Heart left ventricle (tissue), 16 donors: ENCODE measurements around the gene MBD3L4. TPM values are rescaled to one million over a fixed set of nuclear protein-coding genes. Genes with fewer than 3 reads are reported as not detected.
"Not testable (repeated sequence)": the region's sequence is repeated elsewhere in the genome, so short reads cannot be mapped to it uniquely, and the experiment has no call there.

Experiments used
- ATAC-seq, 4 donors: fragments of 200-7000 bp; cut with Tn5 transposase; one replicate each; pipeline ENCODE4 v1.9.1; 2020 to 2022; ENCODE audit warnings: moderate library complexity in 4 of 4, mild to moderate bottlenecking in 3 of 4, moderate number of reproducible peaks in 1 of 4
- DNase-seq, 5 donors: peaks; one replicate each; pipeline ENCODE4 v3.0.0-alpha.2; 2020
- H3K27ac ChIP-seq, 12 donors: fragments of 200-600 bp; sonication (generic) in 4 of 12; one replicate each; pipeline versions ENCODE4 v1.5.0 to v1.8.0; 2016 to 2022; ENCODE audit warnings: mild to moderate bottlenecking in 2 of 12
- H3K27me3 ChIP-seq, 9 donors: fragments of 200-600 bp; sonication (generic) in 2 of 9; one replicate each; pipeline versions ENCODE4 v1.5.1 to v1.8.0; 2016 to 2022; ENCODE audit warnings: mild to moderate bottlenecking in 3 of 9
- H3K36me3 ChIP-seq, 9 donors: fragments of 200-600 bp; sonication (generic) in 2 of 9; one replicate each; pipeline versions ENCODE4 v1.5.0 to v1.8.0; 2018 to 2022; ENCODE audit warnings: mild to moderate bottlenecking in 2 of 9
- H3K4me1 ChIP-seq, 12 donors: fragments of 200-600 bp; sonication (generic) in 4 of 12; one replicate each; pipeline versions ENCODE4 v1.5.0 to v1.8.0; 2016 to 2022; ENCODE audit warnings: mild to moderate bottlenecking in 3 of 12
- H3K4me3 ChIP-seq, 12 donors: fragments of 200-600 bp; sonication (generic) in 4 of 12; one replicate each; pipeline versions ENCODE4 v1.5.0 to v1.8.0; 2017 to 2022; ENCODE audit warnings: mild to moderate bottlenecking in 9 of 12, moderate library complexity in 4 of 12
- H3K9me3 ChIP-seq, 12 donors: fragments of 200-600 bp; sonication (generic) in 4 of 12; one replicate each; pipeline versions ENCODE4 v1.5.0 to v1.8.0; 2016 to 2022; ENCODE audit warnings: mild to moderate bottlenecking in 1 of 12
- POLR2A ChIP-seq, 2 donors: fragments of 450-650 bp; IDR thresholded peaks; one replicate each; pipeline ENCODE4 v1.6.1; 2017; ENCODE audit warnings: antibody characterized with exemption in 2 of 2, mild to moderate bottlenecking in 2 of 2, moderate library complexity in 2 of 2
- WGBS, 4 donors: extraction: QIAGEN DNeasy Blood & Tissue Kit in 2 of 4; methylation state at CpG; one replicate each; pipeline versions ENCODE4 v1.1.5 to v1.1.7; 2013 to 2018; 5-methylcytosine and 5-hydroxymethylcytosine counted together
- intact Hi-C, 10 donors: fragments of 100-400 bp; cut with DNase I; formaldehyde crosslinking; loops; one replicate each; pipeline versions ENCODE4 v1.11.1 to v1.14.2; 2022
- long read RNA-seq, 3 donors: library from polyadenylated mRNA; unstranded; transcript quantifications; one replicate each; pipeline ENCODE4 v2.0.0, GENCODE V29; 2020 to 2021
- polyA plus RNA-seq, 2 donors: library from polyadenylated mRNA; stranded (reverse); fragments of 200-250 nt; gene quantifications; one replicate each; pipeline ENCODE4 v1.2.3, GENCODE V29; 2013
- total RNA-seq, 9 donors: library from RNA; depleted of rRNA in 2 of 9; stranded (reverse); fragments of >200 nt in 2 of 9; fragmentation: NEBNext Ultra II Directional in 3 of 9; extraction: Animal tissue kit (Norgen Biotek cat#: 25700) in 3 of 9; gene quantifications; one replicate each; pipeline versions ENCODE4 v1.1.0 to v1.2.4, GENCODE V29; 2016 to 2023
- TF ChIP-seq, protein P1 (sequence below), 12 donors: fragments of 200-600 bp; sonication (generic) in 4 of 12; IDR thresholded peaks; one replicate each; pipeline versions ENCODE4 v1.5.0 to v1.8.0; 2018 to 2022; ENCODE audit warnings: antibody characterized with exemption in 12 of 12, mild to moderate bottlenecking in 5 of 12
- donor health status: ischemic (EF 13 %, LVEDD 7.1; RV severe dilation, severe dysfunction).
- donor health status: healthy with polysubstance abuse.
- donor health status: DM: no; HTN: yes; CAD: no.
- donor health status: DM: no; HTN: no; CAD: no.
- donor health status: ischemic (EF 25% LVEDD 6.9; RV normal size, moderate dysfunction).
- donor health status: ischemic (EF 25% LVEDD 5.7; RV mildly dilated, moderate dysfunction).
- donor health status: healthy.
- donor health status: DM: yes; HTN: yes; CAD: no.
- donor health status: ischemic (EF 35%, LVEDD 5.7; RV mildly dilated, moderate dysfunction).
- donor health status: nonischemic (EF 11% LVEDD 7.7; RV severe dilation, severe dysfunction).
- donor health status: DM: yes; HTN: yes; CAD: no.
- donor health status: PGD.
- donor health status: ischemic (EF 29% LVEDD 5.4; RV normal size, mild dysfunction).
- donor health status: nonischemic (EF 23%, LVEDD 6.1; RV moderate dilation, normal function).

The MBD3L4 gene
- not detected for total RNA-seq
- polyA plus RNA-seq, result not detected
- long read RNA-seq, donor 1, result 0 reads
- long read RNA-seq, donor 2, result 0 reads
- long read RNA-seq, donor 3, result 0 reads

DNA sequence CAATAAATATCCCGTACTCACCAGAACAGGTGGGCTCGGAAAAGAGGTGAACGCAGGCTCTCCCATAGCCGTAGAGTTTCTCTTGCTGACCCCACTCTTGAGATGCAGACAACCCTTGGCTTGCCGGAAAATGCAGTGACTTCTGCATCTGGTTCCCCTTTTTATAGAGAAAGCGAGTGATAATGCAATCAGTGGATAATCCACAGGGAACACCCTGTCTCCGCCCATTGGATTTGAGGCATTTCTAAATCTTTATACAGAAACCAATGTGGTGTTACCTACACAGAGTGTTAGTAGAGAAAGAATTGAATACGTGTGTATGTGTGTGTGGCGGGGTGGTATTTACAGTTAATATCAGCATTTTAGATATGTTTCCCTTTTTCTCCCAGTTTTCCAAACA, at the start of gene MBD3L4:
Gene MBD3L4, minus strand, starts transcription at position 101 of the 400 bp plus-strand sequence. Its CDS starts 35 bp downstream, at position 66.
- H3K36me3 ChIP-seq, ATAC-seq, H3K4me3 ChIP-seq, H3K27me3 ChIP-seq, H3K27ac ChIP-seq, H3K4me1 ChIP-seq, H3K9me3 ChIP-seq, intact Hi-C loops, DNase-seq: not testable (repeated sequence)
- WGBS, 4 donors, result 71% methylated on average over 2 of the region's 9 CpGs; no CpG with 5 or more reads in 3 of the 4 donors

DNA sequence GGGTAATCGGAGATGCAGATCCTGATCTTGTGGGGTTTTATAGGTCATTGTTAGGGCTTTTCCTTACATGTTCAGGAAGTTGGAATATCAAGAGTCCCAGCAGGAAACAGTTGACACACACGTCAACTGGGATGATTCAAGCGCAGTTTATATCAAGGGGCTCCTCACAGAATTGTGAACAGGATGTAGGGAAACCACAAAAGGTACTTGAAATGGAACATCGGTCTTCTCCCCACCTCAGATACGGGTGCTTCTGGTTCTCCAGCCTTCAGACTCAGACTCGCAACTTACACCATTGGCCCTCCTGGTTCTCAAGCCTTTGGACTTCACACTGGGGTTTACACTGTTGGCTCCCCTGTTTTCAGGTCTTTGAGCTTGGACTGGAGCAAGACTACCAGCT, 49.0 kb upstream of the MBD3L4 start:
- TF ChIP-seq, protein P1, sequence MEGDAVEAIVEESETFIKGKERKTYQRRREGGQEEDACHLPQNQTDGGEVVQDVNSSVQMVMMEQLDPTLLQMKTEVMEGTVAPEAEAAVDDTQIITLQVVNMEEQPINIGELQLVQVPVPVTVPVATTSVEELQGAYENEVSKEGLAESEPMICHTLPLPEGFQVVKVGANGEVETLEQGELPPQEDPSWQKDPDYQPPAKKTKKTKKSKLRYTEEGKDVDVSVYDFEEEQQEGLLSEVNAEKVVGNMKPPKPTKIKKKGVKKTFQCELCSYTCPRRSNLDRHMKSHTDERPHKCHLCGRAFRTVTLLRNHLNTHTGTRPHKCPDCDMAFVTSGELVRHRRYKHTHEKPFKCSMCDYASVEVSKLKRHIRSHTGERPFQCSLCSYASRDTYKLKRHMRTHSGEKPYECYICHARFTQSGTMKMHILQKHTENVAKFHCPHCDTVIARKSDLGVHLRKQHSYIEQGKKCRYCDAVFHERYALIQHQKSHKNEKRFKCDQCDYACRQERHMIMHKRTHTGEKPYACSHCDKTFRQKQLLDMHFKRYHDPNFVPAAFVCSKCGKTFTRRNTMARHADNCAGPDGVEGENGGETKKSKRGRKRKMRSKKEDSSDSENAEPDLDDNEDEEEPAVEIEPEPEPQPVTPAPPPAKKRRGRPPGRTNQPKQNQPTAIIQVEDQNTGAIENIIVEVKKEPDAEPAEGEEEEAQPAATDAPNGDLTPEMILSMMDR (IDR thresholded peaks at IDR 0.05), result no peak
- no peak for TF ChIP-seq POLR2A (IDR thresholded peaks at IDR 0.05)
- intact Hi-C loops, result no loop called here
- no peak for ATAC-seq
- WGBS, 4 donors, result 89 to 97% (median 94%) methylated on average over 6 of the region's 6 CpGs
- H3K27me3 ChIP-seq, result no peaks in the 10 kb centered on the region
- H3K36me3 ChIP-seq, result peaks cover 5 to 66% (median 6%) of the 10 kb centered on the region in 9 donors
- H3K9me3 ChIP-seq, result peaks cover under 1 to 99% (median 67%) of the 10 kb centered on the region in 12 donors
- no peak for DNase-seq
- no peak overlapping the region for H3K4me3 ChIP-seq
- H3K27ac ChIP-seq, result no peak overlapping the region
- no peaks in the 10 kb centered on the region for H3K4me1 ChIP-seq

DNA sequence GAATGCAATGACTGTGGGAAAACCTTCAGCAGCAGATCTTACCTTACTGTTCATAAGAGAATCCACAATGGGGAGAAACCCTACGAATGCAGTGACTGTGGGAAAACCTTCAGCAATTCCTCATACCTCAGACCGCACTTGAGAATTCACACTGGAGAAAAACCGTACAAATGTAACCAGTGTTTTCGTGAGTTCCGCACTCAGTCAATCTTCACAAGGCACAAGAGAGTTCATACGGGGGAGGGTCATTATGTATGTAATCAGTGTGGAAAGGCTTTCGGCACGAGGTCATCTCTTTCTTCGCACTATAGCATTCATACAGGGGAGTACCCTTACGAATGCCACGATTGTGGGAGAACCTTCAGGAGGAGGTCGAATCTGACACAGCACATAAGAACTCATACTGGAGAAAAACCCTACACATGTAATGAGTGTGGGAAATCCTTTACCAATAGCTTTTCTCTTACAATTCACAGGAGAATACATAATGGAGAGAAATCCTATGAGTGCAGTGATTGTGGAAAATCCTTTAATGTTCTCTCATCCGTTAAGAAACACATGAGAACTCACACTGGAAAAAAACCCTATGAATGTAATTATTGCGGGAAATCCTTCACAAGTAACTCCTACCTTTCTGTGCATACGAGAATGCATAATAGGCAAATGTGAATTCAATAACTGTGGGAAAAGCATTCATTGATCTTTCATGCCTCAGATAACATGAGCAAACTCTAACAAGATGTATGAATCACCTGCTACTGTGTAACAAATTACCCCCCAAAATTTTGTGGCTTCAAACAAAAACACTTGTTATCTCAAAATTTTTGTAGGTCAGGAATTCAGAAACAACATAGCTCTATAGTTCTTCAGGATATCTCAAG, 43.3 kb upstream of the MBD3L4 start:
- WGBS, 4 donors, result 95 to 97% (median 97%) methylated on average over 15 of the region's 15 CpGs
- Histone ChIP-seq H3K4me3 (no peak overlapping the region), H3K27ac (no peak overlapping the region), H3K27me3 (no peaks in the 10 kb centered on the region), H3K4me1 (no peaks in the 10 kb centered on the region), H3K36me3 (peaks cover 48 to 92% (median 63%) of the 10 kb centered on the region in 9 donors), H3K9me3 (peaks cover 14 to 100% (median 97%) of the 10 kb centered on the region in 12 donors)
- ATAC-seq (no peak), DNase-seq (no peak)
- intact Hi-C loops, result no loop called here
- TF ChIP-seq, protein P1 (IDR thresholded peaks at IDR 0.05), result no peak
- no peak for TF ChIP-seq POLR2A (IDR thresholded peaks at IDR 0.05)

DNA sequence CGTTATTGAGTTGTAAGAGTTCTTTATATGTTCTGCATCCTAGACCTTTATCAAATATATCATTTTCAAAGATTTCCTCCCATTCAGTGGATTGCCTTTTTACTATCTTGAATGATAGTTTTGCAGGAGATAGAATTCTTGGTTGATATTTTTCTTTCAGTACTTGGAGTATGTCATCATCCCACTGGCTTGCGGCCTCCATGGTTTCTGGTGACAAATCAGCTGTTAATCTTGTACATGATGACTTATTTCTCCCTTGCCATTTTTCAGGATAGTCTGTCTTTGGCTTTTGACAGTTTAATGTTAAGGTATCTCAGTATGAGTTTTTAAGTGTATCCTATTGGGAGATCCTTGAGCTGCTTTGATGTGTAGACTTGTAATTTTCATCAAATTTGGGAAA, 38.0 kb upstream of the MBD3L4 start:
- no peaks in the 10 kb centered on the region for H3K4me1 ChIP-seq
- no peaks in the 10 kb centered on the region for H3K27me3 ChIP-seq
- intact Hi-C loops, result no loop called here
- peaks cover 4 to 82% (median 69%) of the 10 kb centered on the region in 12 donors for H3K9me3 ChIP-seq
- peaks cover 44 to 100% (median 97%) of the 10 kb centered on the region in 9 donors for H3K36me3 ChIP-seq
- no peak overlapping the region for H3K4me3 ChIP-seq
- TF ChIP-seq POLR2A (IDR thresholded peaks at IDR 0.05), result no peak
- TF ChIP-seq, protein P1 (IDR thresholded peaks at IDR 0.05), result no peak
- WGBS, 4 donors, result 96 to 99% (median 97%) methylated on average over 2 of the region's 2 CpGs
- ATAC-seq, result no peak
- H3K27ac ChIP-seq, result no peak overlapping the region
- DNase-seq, result no peak
